ENCODE results near the gene PAX8.

DNA sequence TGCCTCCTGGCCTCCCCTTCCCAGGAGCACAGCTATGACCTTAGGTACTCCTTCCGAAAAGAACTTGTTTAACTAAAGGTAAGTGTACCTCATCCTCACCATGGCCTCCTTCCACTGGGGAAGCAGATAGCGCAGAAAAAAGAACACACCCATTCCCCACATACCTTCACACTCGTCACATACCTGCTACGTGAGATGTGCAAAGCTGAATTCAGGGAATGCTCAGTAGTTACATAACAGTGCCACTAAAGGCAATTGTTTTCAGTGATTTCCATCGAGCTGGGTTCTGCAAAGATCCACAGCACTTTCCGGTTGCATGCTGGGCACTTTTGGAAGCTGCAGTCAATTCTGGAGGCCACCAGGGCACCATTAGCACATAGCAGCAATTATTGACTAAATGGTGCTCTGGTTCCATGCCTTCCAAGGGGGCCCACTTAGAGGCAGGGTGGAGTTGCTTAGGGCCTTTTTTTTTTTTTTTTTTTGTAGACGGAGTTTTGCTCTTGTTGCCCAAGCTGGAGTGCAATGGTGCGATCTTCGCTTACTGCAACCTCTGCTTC, 41.0 kb downstream of the PAX8 start:
- TF ChIP-seq, protein P1, sequence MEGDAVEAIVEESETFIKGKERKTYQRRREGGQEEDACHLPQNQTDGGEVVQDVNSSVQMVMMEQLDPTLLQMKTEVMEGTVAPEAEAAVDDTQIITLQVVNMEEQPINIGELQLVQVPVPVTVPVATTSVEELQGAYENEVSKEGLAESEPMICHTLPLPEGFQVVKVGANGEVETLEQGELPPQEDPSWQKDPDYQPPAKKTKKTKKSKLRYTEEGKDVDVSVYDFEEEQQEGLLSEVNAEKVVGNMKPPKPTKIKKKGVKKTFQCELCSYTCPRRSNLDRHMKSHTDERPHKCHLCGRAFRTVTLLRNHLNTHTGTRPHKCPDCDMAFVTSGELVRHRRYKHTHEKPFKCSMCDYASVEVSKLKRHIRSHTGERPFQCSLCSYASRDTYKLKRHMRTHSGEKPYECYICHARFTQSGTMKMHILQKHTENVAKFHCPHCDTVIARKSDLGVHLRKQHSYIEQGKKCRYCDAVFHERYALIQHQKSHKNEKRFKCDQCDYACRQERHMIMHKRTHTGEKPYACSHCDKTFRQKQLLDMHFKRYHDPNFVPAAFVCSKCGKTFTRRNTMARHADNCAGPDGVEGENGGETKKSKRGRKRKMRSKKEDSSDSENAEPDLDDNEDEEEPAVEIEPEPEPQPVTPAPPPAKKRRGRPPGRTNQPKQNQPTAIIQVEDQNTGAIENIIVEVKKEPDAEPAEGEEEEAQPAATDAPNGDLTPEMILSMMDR (IDR thresholded peaks at IDR 0.05): no peak
- no peak for TF ChIP-seq POLR2A (IDR thresholded peaks at IDR 0.05)

Measured in adrenal gland (tissue), 5 donors.